HG03439 (cell line): ENCODE results near the gene GRAMD4.

ENCODE experiments used
- ATAC-seq: cut with Tn5 transposase; IDR thresholded peaks from one replicate; pipeline ENCODE4 v1.9.1; 2021; ENCODE audit warnings: mild to moderate bottlenecking, moderate library complexity; ENCODE audit not compliant: unreplicated experiment

GRAMD4 gene

DNA sequence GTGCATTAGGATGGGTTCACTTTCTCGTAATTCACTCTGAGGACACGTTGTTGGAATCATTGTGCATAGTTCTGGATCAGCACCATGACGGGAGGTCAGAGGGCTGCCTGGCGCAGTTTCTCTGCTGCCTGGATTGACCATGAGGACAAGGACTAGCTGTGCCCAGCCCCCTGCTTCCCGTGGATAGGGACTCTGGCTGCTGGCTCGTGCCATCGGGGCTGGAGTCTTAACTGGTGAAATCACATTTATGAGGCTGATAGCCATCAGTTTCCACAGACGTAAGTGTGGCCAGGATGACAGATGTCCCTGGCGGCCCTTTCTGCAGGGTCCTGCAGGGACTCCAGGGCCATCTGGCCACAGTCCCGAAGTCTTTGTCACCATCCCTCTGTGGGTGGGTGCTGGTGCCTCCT is 24.1 kb upstream of the GRAMD4 start:
- no peak for ATAC-seq

DNA sequence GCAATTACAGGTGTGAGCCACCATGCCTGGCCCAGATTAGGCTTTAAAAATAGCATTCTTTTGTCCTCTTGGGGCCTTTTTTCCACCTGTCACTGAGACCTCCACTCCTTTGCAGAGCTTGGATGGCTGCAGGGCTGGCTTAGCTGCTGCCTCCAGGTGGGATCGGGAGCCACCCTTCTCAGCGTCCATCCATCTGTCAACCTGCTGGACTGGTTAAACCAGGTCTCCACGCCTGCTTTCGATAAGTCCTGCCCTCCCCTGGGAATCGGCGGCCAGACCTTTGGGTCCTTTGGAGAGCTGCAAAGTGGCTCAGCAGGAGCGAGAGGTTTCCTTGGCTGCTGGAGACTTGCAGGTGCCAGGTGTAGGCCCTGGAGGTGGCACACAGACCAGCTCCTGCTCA is 23.4 kb upstream of the GRAMD4 start:
- ATAC-seq: no peak

DNA sequence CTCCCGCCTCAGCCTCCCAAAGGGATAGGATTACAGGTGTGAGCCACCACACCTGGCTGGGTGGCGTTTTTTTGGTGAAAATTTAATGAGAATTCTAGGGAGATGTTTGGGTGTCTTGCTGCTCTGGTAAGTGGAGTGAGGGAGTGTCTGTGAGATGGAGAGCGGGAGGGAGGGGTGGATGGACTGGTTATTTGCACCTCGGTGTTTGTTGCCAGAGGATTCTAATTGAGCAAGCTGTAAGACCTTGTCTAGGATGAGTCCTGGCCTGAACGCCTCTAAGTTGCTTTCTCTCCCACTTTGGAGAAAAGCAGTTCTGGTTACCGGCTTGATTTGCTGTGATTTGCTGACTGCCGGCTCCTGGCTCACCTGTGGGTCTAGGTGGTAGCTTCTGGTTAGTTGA is 22.0 kb upstream of the GRAMD4 start:
- ATAC-seq: no peak

DNA sequence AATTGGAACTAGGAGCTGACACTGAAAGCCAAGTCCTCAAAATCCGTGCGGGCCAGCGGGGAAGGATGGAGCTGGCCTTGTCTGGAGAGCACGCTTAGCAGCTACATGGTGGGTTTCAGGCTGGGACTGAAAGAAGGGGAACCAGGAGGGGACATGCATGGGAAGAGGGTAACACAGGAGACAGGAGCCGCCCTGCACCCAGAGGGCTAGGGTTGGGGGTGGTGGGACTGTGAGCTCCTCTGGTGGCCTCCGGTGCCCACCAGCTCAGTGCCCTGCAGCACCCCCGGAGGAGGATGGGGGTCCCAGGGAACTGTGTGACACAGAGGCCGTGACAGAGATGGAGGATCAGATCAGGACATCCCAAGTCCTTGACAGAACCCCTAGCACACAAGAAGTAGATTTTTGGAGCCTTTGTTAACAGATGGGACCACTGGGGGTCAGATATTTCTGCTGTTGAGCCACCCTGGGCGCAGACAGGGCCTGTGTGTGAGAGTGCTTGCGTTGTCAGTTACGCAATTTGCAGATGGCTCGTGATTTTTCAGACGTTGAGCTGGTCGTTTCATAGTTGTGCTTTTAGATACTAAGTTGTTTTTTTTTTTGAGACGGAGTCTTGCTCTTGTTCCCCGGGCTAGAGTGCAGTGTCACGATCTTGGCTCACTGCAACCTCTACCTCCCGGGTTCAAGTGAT is 21.3 kb upstream of the GRAMD4 start:
- no peak for ATAC-seq

DNA sequence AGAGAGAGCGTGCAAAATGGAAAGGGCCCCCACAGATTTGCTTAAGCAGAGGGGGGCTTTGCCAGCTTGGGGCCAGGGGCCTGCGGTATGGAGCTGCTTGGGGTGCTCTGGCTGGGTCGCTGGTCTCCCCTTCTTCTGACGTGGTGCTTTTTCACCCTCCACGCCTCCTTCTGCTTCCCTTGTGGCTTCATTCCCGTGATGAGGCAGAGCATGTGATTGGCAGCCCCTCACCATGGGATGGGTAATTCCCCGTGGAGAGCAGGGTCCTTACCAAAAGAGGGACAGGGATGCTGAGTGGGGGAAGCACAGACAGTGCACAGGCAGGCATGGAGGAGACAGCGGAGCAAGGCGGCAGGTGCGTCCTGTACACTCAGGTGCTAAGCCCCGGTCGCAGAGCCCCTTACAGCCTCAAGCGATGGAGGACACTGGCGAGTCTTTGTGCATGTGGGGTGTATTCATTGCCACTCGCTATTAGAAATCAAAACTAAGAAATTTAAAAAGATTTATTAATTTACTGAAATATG is 19.9 kb upstream of the GRAMD4 start:
- ATAC-seq: no peak

DNA sequence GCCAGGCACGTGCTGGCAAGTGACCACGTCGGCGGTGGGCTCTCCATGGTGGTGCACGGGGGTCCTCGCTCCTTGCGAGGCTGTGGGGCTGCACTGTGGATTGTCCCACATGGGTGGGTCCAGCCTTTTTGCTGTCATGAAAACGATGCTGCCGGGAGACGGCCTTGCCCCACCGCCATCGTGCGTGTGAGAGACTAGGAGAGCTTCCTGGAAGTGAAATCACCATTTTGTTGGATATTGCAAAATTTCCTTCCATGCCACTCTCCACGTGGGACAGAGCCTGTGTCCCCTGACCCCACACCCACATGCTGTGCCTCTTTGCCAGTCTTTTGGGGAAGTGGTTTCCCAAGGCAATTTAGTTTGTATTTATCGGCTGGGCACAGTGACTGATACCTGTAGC is 18.2 kb upstream of the GRAMD4 start:
- no peak for ATAC-seq

DNA sequence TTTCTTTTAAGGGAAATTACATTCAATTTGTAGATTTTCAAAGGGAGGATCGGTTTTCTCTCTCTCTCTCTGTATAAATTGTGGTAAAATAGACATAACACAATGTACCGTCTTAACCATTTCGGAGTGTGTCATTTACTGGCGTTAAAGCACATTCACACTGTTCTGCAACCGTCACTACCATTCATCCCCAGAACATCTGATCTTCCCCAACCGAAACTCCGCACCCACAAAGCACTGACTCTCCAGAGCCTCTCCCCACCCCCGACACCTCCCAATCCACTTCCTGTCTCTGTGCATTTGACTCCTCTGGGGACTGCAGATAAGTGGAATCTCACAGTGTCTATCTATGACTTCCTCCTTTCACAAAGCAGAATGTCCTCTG is 15.9 kb upstream of the GRAMD4 start:
- no peak for ATAC-seq

DNA sequence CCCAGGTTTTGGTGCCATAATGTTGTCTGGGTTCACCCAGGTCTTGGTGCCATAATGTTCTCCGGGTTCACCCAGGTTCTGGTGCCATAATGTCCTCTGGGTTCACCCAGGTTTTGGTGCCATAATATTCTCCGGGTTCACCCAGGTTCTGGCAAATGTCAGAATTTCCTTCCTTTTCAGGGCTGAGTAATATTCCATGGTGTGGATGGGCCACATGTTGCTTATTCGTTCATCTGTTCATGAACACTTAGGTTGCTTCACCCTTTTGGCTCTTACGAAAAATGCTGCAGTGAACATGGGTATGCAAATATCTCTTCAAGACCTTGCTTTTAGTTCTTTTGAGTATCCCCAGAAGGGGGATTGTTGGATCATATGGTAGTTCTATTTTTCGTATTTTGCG is 15.1 kb upstream of the GRAMD4 start:
- no peak for ATAC-seq

DNA sequence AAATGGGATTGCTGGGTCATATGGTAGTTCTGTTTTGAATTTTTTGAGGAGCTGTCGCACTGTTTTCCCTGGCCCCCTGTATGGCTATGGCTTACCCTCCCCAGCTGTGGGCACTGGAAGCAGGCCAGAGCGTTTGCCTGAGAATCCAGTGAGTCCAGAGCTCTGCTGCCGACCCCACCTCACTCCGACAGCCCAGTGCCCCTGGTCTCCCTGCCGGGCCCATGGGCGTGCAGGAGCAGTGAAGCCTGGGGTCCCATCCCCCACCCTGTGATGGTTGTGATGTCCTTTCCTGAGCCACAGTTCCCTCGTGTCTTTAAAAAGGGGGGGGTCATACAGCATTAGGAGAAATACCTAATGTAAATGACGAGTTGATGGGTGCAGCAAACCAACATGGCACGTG is 13.3 kb upstream of the GRAMD4 start:
- no peak for ATAC-seq

DNA sequence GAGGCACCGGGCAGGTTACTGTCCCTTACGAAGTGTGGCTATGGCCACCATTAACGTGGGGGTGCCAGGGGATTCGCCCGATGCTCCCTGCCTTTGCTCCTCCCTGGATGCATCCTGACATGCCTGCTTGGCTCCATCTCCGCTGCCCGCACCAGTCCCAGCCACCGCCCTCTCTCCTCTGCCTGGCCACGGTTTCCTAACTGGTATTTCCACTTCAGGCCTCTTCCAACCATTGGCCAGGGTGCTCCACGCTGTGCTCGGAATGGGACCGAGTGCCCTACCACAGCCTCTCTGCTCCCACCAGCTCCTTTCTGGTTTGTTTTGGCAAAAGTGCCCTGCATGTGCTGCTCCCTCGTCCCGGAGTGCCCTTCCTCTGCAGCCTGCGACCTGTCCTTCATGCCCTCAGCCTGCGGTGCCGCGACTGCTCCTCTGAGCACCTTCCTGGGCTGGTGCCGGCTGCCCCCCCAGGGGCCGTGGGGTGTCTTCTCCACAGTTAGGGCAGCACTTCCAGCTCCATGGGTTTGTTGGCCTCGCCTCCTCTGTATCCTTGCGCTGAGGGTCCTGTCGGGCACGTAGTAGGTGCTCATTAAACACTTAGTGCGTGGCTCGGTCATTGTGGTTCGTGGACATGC is 12.6 kb upstream of the GRAMD4 start:
- ATAC-seq: no peak

DNA sequence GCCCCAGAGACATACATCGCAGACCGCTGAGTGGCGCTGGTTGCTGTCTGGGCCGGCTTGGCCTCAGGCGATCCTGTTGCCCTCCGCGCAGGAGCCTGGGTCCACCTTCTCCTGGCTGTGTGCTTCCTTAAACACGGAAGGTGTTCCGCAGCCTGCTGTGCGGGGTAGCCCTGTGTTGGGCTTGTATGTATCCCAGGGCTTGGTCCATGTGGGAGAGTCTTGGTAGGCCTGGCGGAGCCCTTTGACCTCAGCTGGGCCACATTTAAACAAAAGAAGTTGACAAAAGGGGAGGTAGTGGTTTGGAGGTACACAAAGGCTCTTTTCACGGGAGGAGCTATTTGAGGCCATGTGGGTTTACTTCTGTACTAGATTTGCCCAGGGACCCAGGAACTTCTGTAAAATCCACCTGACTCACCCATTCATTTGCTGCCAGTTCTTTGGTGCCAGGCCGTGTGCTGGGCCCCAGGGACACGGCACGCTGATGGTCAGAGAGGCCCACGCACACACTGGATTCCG is 11.0 kb upstream of the GRAMD4 start:
- ATAC-seq: no peak

DNA sequence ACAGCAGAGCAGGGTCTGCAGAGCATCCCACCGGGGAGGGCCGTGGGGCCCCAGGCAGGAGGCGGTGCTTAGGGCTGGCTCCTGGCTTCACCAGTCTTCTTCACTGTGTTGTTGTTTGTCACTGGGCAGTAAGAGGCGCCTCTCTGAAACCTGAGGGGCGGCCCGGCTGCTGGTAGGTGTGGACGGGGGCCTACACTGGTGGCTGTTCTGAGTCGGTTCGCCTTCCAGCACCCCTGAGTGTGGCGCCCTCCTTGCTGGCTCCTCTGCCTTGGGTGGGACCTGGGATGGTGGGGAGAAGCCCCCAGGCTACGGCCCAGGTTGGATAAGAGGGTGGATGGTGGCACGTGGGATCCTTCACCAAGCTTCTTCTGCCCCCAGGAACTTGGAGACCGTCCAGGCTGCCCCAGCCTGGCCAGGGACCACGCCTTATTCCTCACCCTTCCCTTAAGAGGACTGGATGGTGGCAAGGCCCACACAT is 10.4 kb upstream of the GRAMD4 start:
- ATAC-seq: no peak

DNA sequence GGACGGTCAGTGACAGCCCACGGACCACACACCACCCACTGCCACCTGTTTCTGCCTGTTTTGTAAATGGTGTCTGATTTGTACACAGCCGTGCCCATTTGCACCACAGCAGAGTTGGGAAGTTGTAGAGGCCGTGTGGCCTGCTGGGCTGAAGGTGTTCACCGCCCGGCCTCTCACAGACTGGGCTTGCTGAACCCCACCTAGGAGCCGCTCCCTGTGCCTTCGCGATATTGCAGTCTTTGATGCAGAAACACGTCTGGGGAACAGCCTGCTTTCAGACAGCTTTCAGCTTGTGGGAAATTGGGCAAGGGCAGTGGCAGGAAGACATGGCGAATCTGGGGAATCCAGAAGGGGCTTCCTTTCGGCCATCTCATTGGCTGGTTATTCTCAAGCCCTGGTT is 9.8 kb upstream of the GRAMD4 start:
- no peak for ATAC-seq

DNA sequence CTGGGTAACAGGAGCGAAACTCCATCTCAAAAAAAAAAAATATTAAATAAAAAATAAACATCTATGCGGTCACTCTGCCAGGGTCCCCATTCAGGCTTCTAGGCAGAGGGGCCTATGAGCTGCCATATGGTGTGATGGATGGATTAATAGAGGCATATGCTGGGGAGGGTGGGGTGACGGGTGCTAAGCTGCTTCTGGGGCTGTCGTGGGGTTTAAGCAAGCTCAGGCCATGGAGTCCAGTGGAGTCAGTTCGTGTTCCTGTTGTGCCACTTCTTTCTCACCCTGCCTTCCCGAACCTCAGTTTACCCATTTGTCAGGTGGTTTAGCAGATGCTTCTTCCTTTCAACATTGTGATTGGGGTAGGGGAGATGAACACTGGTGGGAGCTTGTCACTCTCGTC is 9.0 kb upstream of the GRAMD4 start:
- ATAC-seq: no peak

DNA sequence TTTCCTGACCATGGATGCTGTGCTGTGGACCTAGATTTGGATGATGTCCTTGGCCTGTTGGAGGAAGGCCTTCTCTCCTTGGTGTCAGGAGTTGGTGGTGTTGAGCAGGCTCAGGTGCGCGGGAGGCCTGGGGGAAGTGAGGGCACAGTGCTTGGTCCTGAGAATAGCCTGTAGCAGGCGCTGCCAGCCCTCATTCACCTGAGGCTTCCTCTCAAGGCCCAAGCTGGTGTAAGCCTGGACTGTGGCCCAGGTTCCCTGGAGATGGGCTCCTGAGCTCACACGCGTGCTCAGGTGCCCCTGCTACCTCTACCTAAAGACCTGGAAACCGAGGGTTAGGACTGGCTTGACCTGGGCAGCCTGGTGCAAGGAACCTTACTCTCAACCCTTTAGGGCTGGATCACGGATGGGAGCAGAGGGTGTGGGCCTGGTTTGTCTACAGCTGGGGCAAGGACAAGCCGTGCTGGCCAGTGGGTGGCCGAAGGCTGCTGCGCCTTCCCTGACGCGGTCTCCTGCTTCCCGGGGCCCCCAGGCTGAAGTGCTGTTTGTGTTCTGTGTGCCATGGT is 7.8 kb upstream of the GRAMD4 start:
- no peak for ATAC-seq

DNA sequence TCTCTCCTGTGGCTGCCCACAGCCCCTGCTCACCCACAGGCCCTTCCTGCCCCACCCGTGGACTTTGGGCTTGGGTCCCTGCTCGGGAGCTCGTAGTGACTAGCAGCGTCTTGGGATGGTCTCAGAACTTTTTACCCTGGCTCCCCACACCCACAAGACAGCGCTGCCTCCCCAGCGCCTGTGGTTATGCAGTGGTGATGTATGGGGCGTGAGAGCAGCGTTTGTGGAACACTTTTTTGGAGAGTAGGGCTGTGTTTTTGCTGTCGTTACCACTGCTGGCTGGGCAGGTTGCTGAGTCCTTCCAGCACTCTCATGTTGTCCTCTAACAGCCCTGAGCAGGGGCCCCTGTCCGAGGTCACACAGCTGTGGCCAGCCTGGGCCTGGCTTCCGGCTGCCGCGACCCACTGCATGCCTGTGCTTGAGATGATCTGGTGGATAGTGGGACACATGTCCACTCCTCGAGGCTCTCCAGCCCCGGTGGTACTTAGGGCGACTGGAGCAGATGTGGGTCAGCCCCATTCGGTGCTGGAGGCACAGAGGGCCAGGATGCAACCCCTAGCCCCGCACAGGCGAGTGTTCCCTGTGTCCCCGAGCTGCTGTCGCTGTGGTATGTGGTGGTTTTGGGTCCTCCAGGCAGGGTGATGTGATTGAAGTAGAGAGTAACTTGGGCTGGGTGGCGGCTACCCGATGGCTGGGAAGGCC is 7.1 kb upstream of the GRAMD4 start:
- no peak for ATAC-seq

DNA sequence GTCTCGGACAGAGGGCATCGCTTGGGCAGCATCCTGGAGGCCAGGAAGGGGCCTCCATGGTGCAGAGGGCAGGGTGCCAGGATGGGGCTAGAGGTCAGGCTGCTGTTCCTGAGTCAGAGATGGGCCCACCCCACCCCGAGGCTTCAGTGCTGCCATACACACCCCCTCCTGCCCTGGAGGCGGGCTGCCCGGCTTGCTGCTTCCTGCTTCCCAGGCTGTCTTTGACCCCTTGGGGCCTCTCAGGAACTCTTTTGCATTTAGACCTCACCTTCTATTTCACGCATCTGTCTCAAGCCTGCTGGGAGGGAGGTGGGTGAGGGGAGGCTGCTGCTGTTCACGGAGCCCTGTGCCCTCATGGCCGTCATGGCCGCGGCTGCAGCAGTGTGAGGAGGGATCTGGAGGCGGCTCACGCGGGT is 6.6 kb upstream of the GRAMD4 start:
- no peak for ATAC-seq

DNA sequence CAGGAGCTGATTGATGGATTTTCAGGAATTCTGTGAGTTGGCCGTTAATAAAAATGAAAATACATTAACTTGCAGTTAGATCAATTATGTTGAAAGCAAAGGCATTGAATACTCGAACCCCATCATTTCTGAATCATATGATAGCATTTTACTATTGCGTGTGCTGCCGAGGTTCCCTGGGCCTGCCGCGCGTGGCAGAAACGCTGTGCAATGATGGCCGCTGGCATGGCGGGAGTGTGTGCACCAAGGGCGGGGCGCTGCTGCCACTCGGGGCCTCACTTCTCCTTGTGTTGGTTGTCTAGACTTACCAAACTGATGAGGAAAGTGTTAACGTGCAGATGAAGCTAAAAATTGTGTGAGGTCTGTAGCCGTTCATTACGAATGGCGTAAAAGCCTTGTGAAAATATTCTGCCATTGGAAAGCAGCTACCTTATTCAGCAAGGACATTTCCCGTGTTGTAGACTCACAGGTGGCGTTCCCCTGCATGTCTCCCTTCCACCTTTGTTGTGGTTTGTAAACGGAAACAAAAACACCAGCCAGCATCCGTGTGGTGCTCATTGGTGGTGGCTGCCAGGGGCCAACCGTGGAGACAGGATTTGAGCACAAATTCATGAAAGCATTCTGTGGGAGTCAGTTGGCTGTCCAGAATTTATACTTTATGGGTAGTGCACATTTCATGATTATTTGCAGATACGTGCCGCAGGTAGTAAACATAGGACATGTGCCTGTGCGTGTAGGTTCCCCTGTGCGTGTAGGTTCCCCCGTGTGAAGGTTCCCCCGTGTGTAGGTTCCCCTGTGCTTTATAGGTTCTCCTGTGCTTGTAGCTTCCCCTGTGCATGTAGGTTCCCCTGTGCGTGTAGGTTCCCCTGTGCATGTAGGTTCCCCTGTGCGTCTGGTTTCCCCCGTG is 5.9 kb upstream of the GRAMD4 start:
- ATAC-seq: no peak

DNA sequence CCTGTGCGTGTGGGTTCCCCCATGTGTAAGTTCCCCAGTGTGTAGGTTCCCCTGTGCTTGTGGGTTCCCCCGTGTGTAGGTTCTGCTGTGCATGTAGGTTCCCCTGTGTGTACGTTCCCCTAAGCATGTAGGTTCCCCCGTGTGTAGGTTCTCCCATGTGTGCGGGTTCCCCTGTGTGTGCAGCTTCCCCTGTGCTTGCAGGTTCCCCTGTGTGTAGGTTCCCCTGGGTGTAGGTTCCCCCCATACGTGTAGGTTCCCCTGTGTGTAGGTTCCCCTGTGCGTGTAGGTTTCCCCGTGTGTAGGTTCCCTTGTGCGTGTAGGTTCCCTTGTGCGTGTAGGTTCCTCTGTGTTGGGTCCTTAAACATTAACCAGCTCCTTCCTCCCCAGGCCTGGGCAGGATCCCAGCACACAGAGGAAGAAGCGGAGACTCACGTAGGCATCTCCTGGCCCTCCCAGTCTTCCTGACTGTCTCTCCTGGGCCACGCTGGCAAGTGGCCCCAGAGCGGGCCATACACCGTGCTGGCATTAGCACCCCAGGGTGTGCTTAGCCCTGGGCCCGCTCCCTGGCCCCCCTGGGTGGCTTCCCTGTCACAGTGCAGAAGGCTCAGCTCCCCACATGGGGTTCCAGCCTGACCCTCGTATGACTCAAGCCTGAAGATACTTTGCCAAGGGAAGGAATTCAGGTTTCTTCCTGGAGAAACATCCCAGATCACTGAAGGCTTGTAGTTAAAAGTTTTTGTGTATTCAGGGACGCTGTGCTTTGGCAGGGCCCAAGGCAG is 2.8 kb upstream of the GRAMD4 start:
- no peak for ATAC-seq
